ENCODE results near the gene TBC1D25.

The TBC1D25 gene

GRCh38 chrX:48560681-48561080 lies 21.2 kb downstream of the TBC1D25 start:
- DNase-seq, result no peak

DNA sequence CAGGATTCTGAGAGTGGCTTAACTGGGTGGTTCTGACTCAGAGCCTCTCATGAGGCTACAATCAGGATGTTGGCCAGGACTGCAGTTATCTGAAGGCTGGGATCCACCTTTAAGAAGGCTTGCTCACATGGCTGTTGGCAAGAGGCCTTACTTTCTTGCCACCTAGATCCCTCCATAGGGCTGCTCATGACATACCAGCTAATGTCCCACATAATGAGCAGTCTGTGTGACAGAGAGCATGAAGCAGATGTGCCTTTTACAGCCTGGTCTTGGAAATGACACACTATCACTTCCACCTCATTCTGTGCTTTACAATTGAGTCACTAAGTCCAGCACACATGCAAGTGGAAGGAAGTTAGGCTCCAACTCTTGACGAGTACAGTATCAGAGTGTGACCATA lies 30.4 kb downstream of the TBC1D25 start:
- DNase-seq, result no peak

DNA sequence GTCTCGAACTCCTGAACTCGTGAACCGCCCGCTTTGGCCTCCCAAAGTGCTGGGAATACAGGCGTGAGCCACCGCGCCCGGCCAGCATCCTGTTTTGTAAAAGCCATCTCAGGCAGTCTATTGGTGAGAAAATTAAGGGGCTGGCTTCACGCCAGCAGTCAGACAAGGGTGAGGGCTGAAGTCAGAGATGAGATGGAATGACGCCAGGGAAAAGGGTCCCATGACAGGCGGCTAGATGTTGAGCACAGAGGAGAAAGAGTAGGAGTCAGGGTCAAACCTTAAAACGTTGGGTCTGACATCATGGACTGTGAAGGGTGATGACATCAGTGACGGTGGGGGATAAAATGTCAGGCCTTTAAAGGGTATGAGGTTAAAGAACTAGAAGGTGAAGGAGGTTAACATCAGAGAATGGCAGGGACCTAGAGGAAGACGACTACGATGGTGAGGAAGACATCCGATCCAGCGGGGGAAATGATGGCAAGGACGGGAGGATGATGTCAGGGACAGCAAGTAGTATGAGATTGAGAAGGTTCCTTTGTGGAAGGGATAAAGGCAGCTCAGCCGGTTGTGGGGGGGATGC lies 34.3 kb downstream of the TBC1D25 start:
- DNase-seq, result no peak

DNA sequence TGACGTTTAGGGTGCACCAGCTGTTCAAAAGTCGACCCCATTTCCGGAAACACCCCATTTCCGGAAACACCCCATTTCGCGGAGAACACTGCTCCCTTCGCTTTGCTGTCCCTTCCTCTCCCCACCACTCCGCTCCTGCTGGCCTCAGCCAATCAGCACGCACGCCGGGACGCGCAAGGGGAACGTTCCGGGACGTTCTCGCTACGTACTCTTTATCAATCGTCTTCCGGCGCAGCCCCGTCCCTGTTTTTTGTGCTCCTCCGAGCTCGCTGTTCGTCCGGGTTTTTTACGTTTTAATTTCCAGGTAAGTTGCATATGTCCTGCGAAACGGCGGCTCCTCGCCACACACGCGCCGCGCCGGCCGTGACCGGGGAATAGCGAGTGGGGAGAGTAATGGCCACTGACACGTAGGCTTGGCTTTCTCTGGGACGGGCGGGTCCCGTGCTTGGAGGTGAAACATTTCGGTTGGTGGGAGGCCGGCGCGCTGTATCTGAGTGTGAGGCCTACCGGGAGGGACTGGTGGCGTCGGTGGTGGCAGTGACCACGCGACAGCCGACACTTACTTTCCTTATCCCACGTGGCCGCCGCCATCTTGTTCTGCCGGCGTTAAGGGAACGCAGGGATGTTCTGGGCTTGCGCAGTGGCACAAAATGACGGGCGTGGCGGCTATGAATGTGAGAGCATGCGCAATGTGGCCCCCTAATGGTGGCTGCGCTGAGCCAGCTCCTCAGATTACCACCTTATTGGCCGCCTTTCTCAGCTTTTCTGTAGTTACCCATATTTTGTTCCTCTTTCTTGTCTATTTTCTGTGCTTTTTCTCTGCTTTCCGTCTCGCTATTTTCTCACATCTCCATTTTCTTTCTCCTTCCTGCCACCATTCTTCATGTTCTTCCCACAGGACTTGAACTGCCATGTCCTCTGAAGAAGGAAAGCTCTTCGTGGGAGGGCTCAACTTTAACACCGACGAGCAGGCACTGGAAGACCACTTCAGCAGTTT lies 35.1 kb downstream of the TBC1D25 start, which contains the start of gene RBM3:
Gene RBM3 (plus strand): TSS at position 215 of the 997 bp plus-strand sequence. CDS start 697 bp downstream, at position 912.
- peak; percentile 87 for DNase-seq

GRCh38 chrX:48575642-48576041 lies 36.1 kb downstream of the TBC1D25 start:
- no peak for DNase-seq

GRCh38 chrX:48576108-48576507 lies 36.6 kb downstream of the TBC1D25 start:
- DNase-seq, result no peak

DNA sequence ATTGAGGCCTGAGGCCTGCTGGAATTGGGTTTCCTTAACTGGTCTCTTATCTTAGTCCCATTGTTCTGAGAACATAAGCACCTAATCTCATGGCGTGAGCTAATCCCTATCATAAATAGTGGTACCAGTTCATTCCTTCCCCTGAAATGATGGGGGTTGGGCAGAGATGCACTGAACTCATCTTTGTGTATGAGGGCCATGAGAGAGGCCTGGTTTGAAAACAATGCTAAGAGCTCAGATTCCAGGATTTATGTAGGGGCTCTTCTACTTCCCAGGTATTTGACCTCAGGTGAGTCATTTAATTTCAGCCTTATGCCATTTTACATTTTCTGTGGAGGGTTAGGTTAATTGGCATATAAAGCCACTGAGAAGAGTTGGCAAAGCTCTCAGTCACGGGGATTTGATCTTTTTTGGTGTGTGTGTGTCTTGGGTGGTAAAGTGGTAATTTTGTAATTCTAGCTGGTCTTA lies 39.2 kb downstream of the TBC1D25 start:
- no peak for DNase-seq

DNA sequence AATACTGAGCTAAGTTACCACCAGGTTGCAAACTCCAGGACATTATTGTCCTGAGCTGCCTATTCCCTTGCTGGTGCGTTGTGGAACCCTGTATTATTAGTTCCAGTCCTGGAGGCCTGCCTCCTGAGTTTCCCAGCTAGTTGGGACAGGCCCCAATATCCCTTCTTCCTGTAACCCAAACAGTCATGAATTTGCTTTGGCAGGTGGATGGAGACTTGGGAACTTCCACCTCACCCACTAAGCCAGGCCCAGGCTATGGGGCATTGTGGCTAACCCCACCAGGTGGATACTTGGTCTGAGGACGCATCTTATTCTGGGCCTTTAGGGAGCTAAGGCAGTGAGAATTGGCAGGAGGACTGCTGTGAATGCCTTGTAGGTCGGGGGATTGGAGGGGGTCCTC lies 39.7 kb downstream of the TBC1D25 start:
- no peak for DNase-seq

DNA sequence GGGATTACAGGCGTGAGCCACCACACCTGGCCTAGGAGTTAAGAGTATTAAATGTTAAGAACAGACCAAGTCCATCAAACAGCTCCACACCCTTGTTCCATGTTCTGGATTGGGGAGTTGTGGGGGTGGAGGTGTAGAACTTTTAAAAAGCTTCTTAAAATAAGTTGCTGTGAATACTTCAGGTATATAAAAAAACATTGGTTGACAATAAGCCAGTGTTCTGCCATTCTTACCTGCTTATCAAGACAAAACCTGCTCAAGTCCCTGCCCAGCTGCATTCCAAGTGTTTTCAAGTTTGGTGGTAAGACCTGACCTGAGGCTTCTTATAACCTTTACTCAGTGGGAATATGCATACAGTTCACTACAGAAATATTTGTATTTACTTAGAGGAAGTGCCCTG lies 41.1 kb downstream of the TBC1D25 start:
- no peak for DNase-seq

GRCh38 chrX:48584698-48585097 lies 45.2 kb downstream of the TBC1D25 start:
- DNase-seq, result no peak

DNA sequence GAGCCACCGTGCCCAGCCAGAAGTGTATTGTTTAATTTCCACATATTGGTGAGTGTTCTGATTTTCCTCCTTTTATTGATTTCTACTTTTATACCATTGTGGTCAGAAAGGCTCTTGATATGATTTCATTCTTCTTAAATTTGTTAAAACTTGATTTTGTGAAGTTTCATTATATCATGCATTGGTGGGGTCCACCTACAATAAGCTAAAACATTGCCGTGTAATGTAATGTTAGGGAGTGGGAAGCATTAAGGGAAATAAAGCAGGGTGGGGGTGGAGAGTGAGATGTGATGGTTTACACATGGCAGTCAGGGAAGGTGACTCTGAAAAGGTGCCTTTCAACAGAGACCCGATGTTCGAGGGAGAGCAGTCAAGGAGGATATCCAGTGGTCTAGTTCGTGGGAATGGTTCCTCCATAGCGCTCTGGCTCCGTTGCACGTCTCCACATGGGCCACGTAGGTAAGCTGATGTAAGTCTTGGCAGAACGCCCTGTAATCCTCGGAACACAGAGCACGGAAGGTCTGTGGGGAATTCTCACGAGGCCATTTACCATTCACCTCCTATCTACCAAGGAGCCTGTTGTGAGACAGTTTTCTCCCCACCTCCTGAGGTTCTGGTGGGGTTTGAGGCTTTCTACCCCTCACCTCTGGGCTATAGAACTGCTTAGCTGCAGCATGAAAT lies 50.1 kb downstream of the TBC1D25 start:
- DNase-seq, result no peak

DNA sequence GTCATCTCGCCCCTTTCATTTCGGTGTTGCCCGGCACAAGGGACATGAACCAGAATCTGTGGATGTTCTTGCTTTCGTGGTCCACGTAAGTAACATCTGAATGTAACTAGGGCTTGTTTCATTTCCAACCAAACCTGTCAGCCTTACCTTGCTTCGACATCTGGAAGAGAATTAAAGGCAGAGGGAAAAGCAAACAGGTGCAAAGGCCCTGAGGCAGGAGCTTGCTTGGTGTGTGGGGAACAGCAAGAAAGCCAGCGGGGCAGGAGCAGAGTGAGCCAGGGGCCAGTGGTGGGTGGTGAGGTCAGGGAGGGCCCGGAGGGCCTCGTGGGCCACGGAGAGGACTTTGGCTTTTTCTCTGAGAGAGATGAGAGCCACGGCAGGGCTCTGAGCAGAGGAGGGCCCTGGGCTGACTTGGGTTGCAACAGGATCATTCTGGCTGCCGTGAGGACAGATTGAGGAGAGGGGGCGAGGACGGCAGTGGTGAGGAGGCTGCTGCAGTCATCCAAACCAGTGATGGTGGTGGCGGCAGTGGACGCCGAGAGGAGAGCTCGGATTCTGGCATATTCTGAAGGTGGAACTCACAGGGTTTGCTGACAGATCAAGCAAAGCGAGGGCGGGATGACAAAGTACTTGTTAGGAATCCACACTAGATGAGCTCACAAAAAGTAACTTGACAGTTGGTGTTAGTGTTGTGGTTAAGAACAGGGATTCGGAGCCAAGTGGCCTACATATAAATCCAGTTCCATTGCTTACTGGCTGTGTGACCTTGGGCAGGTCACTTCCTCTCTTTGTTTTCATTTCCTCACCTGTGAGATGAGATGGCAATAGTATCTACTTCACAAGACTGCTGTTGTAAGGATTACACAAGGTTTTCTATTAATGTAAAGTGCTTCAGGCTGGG lies 50.9 kb downstream of the TBC1D25 start:
- DNase-seq, result no peak

- no peak for DNase-seq
Observed at GRCh38 chrX:48591255-48591791, 51.8 kb downstream of the TBC1D25 start.

- DNase-seq, result no peak
Observed at GRCh38 chrX:48592971-48593370, 53.5 kb downstream of the TBC1D25 start.

GRCh38 chrX:48595929-48596328 lies 56.4 kb downstream of the TBC1D25 start:
- DNase-seq, result no peak

GRCh38 chrX:48597353-48598264 lies 58.1 kb downstream of the TBC1D25 start, which contains the start of gene WDR13:
TSS of gene WDR13 (plus strand) at chrX:48597492. CDS start at chrX:48597997, 505 bp downstream.
- DNase-seq, result peak; percentile 79

- no peak for DNase-seq
Observed at GRCh38 chrX:48598614-48599013, 59.1 kb downstream of the TBC1D25 start.

DNA sequence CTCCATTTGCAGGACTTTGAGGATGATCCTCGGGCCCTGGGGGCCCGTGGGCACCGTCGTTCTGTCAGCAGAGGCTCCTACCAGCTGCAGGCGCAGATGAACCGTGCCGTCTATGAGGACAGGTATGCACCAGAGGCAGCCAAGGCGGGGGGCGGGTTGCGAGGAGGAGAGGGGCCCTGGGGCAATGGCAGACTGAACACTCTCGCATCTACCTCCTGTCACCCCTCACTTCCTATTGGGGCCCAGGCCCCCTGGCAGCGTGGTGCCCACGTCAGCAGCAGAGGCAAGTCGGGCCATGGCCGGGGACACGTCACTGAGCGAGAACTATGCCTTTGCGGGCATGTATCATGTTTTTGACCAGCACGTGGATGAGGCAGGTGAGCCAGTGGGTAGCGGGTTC lies 59.8 kb downstream of the TBC1D25 start:
- no peak for DNase-seq

- no peak for DNase-seq
Observed at GRCh38 chrX:48600226-48600625, 60.7 kb downstream of the TBC1D25 start.

DNA sequence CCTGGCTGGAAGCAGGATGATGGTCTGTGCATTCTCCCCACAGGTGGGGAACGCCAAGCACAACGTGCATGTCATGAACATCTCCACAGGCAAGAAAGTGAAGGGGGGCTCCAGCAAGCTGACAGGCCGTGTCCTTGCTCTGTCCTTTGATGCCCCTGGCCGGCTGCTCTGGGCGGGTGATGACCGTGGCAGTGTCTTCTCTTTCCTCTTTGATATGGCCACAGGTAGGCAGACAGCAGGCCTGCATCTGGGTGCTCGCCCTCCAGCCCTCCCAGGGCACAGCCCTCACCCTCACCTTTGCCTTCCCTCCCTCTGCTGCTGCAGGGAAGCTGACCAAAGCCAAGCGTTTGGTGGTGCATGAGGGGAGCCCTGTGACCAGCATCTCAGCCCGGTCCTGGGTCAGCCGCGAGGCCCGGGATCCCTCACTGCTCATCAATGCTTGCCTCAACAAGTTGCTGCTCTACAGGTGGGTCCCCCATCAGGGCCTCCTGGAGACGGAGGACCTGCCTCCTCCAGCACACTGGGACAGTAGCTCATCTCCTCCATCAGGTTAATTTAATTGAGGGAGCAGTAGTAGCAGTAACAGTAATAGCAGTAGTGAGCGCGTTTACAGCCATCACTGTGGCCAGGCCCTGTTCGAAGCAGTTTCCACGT lies 62.4 kb downstream of the TBC1D25 start:
- no peak for DNase-seq
